SK-N-SH treated with all-trans-retinoic acid at 6 μM for 48 hours (cell line): ENCODE data around the gene POMGNT2.
A peak's percentile ranks its signal among the peaks of the same experiment; 100 is the strongest.
"Not testable (repeated sequence)": the region's sequence is repeated elsewhere in the genome, so short reads cannot be mapped to it uniquely, and the experiment has no call there.

ENCODE experiments used
- ATAC-seq: fragments of 200-7000 bp; cut with Tn5 transposase; 3 replicates; pipeline ENCODE4 v1.9.1; 2020; ENCODE audit warnings: mild to moderate bottlenecking, moderate library complexity
- ARNTL ChIP-seq: fragments of 450-650 bp; formaldehyde crosslinking; IDR thresholded peaks from 2 replicates; pipeline ENCODE4 v1.5.0; 2020; ENCODE audit warnings: low read depth, mild to moderate bottlenecking, moderate library complexity, borderline replicate concordance
- CSDC2 ChIP-seq: fragments of 250-450 bp; sonication (Bioruptor Pico); IDR thresholded peaks from 2 replicates; pipeline ENCODE4 v1.5.0; 2020; ENCODE audit warnings: mild to moderate bottlenecking, moderate library complexity
- GLIS3 ChIP-seq: fragments of 250-450 bp; sonication (Bioruptor Pico); IDR thresholded peaks from 2 replicates; pipeline ENCODE4 v1.5.0; 2020; ENCODE audit warnings: mild to moderate bottlenecking, moderate library complexity
- ISL1 ChIP-seq: fragments of 250-450 bp; sonication (Bioruptor Pico); IDR thresholded peaks from 2 replicates; pipeline ENCODE4 v2.1.2; 2022; ENCODE audit warnings: mild to moderate bottlenecking, moderate library complexity
- OSR1 ChIP-seq: fragments of 250-450 bp; sonication (Bioruptor Pico); IDR thresholded peaks from 2 replicates; pipeline ENCODE4 v1.8.0; 2022; ENCODE audit warnings: moderate library complexity, mild to moderate bottlenecking, inconsistent platforms
- PPARA ChIP-seq: fragments of 250-450 bp; sonication (Bioruptor Pico); IDR thresholded peaks from 2 replicates; pipeline ENCODE4 v1.5.0; 2020; ENCODE audit warnings: mild to moderate bottlenecking, borderline replicate concordance
- RARB ChIP-seq: fragments of 250-450 bp; sonication (Bioruptor Pico); IDR thresholded peaks from 2 replicates; pipeline ENCODE4 v1.8.0; 2021; ENCODE audit warnings: mild to moderate bottlenecking, moderate library complexity
- TCF4 ChIP-seq: fragments of 250-450 bp; sonication (Bioruptor Pico); IDR thresholded peaks from 2 replicates; pipeline ENCODE4 v1.8.0; 2021; ENCODE audit warnings: mild to moderate bottlenecking, moderate library complexity, borderline replicate concordance
- TOX ChIP-seq: fragments of 250-450 bp; sonication (Bioruptor Pico); IDR thresholded peaks from 2 replicates; pipeline ENCODE4 v1.8.0; 2021; ENCODE audit warnings: mild to moderate bottlenecking, moderate library complexity, borderline replicate concordance
- ZC3H10 ChIP-seq: fragments of 250-450 bp; sonication (Bioruptor Pico); IDR thresholded peaks from 2 replicates; pipeline ENCODE4 v1.5.1; 2021; ENCODE audit warnings: mild to moderate bottlenecking, moderate library complexity
- ZFP30 ChIP-seq: fragments of 450-650 bp; formaldehyde crosslinking; IDR thresholded peaks from 2 replicates; pipeline ENCODE4 v1.5.0; 2022; ENCODE audit warnings: mild to moderate bottlenecking, moderate library complexity
- ZNF70 ChIP-seq: fragments of 450-650 bp; formaldehyde crosslinking; IDR thresholded peaks from 2 replicates; pipeline ENCODE4 v1.5.0; 2020; ENCODE audit warnings: mild to moderate bottlenecking, moderate library complexity
- ZNF8 ChIP-seq: fragments of 450-650 bp; formaldehyde crosslinking; IDR thresholded peaks from 2 replicates; pipeline ENCODE4 v1.5.0; 2020; ENCODE audit warnings: mild to moderate bottlenecking, moderate library complexity
- TF ChIP-seq, protein P1 (sequence below): fragments of 250-450 bp; sonication (Bioruptor Pico); IDR thresholded peaks from 2 replicates; pipeline ENCODE4 v1.5.0; 2020; ENCODE audit warnings: mild to moderate bottlenecking, moderate library complexity
- TF ChIP-seq, protein P2 (sequence below): fragments of 250-450 bp; sonication (Bioruptor Pico); IDR thresholded peaks from 2 replicates; pipeline ENCODE4 v1.8.0; 2021; ENCODE audit warnings: low read depth, mild to moderate bottlenecking, moderate library complexity, borderline replicate concordance
- TF ChIP-seq, protein P3 (sequence below): fragments of 250-450 bp; sonication (Bioruptor Pico); IDR thresholded peaks from 2 replicates; pipeline ENCODE4 v1.8.0; 2020; ENCODE audit warnings: mild to moderate bottlenecking, moderate library complexity, borderline replicate concordance

Gene POMGNT2

DNA sequence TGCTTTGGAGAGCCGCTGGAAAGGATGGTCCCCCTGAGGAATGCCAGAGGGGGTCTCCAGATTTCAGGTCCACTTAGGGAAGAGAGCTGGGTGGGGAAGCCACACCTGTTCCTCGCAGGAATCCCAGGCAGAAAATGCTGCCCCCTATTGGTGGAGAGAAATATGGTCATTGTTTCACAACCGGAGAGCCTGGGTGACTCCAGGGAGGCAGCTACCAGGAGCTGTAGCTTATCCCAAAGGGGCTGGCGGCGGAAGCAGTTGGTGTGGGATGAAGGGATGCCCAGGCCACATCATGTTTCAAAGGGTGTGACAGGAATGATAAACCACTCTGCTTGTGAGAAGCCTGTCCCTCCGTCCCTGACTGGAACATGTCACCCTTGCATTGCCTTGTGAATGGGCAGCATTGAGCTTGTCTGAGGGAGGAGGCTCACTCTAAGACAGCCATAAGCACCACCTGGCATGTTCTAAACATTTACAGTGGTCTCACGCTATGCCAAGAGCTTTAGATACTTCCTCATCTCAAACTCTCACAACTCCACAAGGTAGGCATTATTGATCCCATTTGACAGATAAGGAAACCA is 34.5 kb downstream of the POMGNT2 start (continued):
- TF ChIP-seq ARNTL (CRISPR knock-in tag) = no peak

DNA sequence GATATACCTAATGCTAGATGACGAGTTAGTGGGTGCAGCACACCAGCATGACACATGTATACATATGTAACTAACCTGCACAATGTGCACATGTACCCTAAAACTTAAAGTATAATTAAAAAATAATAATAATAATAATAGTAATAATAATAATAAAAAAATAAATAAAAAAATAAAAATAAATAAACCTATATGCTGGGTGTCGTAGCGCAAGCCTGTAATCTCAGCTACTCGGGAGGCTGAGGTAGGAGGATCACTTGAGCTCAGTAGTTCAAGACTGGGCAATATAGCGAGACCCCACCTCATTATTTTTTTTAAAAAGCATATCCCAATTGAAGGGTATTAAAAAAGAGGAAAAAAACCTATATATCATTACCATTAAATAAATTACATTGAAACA is 35.2 kb downstream of the POMGNT2 start:
- not testable (repeated sequence) for ATAC-seq

DNA sequence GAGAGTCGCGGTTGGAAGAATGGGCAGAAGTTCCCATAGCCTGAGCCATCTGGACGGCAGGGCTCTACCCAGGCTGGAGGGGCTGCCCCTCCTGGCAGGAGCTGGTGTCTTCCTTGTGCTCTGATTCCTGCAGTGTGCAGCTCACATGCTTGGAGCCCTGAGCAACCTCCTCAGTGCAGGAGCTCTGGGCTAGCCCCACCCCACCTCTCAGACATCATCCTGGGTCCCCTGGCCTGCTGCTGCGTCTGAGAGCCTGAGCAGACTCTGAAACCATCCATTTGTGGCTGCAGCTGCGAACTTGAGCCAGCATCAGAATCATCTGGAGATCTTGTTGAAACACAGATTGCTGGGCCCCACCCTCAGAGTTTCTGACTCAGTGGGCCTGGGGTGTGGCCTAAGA is 42.8 kb downstream of the POMGNT2 start:
- TF ChIP-seq ZFP30 (CRISPR knock-in tag) (no peak), ZNF70 (no peak), ZC3H10 (CRISPR knock-in tag) (no peak), TOX (CRISPR knock-in tag) (no peak)
- no peak for ATAC-seq

DNA sequence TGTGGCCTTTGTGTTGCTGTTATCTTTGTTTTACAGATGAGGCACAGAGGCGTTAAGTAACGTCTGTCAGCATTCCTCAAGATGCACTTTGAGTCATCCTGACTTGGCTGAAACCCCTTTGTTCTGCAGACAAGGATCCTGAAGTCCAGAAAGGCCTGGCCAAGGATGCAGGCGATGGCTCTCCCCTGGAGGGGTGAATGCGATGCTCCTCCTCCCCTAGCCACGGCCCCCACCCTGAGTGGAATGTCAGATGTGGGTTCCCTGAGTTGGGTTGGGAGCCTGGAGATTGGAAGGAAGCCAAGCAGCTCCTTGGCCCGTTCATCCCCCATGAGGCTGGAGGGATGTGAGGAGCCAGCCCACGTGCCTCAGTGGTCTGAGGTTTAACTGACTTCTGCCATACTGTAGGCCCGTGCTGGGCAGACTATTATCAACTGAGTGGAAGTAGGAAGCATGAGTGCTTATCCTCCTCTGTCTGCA is 43.3 kb downstream of the POMGNT2 start:
- no peak for ATAC-seq
- no peak for TF ChIP-seq PPARA (CRISPR knock-in tag)
- no peak for TF ChIP-seq ZFP30 (CRISPR knock-in tag)
- TF ChIP-seq, protein P1, sequence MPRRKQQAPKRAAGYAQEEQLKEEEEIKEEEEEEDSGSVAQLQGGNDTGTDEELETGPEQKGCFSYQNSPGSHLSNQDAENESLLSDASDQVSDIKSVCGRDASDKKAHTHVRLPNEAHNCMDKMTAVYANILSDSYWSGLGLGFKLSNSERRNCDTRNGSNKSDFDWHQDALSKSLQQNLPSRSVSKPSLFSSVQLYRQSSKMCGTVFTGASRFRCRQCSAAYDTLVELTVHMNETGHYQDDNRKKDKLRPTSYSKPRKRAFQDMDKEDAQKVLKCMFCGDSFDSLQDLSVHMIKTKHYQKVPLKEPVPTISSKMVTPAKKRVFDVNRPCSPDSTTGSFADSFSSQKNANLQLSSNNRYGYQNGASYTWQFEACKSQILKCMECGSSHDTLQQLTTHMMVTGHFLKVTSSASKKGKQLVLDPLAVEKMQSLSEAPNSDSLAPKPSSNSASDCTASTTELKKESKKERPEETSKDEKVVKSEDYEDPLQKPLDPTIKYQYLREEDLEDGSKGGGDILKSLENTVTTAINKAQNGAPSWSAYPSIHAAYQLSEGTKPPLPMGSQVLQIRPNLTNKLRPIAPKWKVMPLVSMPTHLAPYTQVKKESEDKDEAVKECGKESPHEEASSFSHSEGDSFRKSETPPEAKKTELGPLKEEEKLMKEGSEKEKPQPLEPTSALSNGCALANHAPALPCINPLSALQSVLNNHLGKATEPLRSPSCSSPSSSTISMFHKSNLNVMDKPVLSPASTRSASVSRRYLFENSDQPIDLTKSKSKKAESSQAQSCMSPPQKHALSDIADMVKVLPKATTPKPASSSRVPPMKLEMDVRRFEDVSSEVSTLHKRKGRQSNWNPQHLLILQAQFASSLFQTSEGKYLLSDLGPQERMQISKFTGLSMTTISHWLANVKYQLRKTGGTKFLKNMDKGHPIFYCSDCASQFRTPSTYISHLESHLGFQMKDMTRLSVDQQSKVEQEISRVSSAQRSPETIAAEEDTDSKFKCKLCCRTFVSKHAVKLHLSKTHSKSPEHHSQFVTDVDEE (CRISPR knock-in tag) = no peak
- TF ChIP-seq ZNF70 = no peak
- no peak for TF ChIP-seq GLIS3 (CRISPR knock-in tag)
- TF ChIP-seq ZNF8 (CRISPR knock-in tag) = no peak
- TF ChIP-seq ARNTL (CRISPR knock-in tag) = no peak
- TF ChIP-seq, protein P2, sequence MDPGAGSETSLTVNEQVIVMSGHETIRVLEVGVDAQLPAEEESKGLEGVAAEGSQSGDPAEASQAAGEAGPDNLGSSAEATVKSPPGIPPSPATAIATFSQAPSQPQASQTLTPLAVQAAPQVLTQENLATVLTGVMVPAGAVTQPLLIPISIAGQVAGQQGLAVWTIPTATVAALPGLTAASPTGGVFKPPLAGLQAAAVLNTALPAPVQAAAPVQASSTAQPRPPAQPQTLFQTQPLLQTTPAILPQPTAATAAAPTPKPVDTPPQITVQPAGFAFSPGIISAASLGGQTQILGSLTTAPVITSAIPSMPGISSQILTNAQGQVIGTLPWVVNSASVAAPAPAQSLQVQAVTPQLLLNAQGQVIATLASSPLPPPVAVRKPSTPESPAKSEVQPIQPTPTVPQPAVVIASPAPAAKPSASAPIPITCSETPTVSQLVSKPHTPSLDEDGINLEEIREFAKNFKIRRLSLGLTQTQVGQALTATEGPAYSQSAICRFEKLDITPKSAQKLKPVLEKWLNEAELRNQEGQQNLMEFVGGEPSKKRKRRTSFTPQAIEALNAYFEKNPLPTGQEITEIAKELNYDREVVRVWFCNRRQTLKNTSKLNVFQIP (CRISPR knock-in tag) = no peak
- TF ChIP-seq, all 23 proteins: peak for 0

DNA sequence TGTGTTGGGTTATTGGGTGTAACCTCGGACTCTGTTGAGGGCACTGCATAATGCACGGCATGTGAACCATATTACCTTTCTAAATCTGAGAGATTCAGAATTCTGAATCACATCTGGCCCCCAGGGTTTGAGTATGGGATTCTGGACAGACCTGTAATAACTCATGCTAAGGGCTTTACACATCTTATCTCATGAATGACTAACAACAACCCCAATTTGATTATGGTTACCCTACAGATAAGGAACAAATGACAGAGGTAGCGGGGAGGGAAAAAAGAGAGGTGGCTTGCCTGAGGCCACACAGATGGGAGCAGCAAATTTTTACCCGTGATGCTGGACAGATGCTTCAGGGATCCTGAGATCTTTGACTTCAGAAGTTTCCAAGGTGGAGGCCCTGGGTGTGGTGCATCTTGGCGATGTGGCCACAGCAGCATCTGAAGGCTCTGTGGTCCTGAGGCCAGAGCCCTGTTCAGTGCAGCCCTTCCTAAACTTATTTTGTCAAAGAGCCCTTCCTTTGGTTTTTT is 43.8 kb downstream of the POMGNT2 start:
- TF ChIP-seq ZNF70 (no peak), TCF4 (peak; percentile 83)
- TF ChIP-seq, protein P1 (CRISPR knock-in tag) = peak; percentile 80; the same call in 1 of the 2 replicates
- ATAC-seq = no peak

DNA sequence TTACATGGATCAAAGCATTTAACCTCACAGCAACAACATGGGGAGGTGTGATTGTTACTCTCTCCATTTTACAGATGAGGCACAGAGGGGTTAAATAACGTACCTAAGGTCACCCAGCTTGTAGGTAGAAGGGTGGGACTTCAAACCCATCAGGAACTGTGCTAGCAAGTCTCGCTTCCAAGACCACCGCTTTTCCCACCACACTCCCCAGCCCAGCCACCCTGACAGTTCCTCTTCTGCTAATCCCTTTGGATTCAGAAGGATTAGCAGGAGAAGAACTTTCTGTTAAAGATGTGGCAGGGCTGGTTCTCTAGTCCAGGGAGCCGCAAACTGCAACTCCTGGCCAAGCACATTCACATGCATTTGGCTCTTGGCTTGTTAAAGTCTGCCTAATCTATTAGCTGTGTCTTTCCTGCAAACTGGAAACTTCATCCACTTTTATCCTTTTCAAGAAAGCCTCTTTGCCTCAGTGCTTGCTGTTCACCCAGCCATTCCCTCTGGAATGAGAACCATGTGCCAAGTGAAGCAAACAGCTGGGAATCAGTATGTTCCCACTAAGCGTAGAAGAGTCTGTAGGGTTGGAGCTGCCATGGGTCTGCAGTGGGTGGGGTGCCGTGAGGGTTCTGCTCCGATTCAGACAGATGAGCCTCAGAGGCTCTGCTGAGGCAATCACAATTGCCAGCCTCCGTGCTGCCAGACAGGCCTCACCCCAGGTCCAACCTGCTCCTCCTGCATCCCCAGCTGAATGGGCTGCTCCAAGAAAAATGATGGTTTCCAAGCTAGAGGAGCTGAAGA is 44.6 kb downstream of the POMGNT2 start:
- no peak for ATAC-seq
- TF ChIP-seq ZNF70 (no peak), RARB (CRISPR knock-in tag) (no peak), TCF4 (no peak), ZFP30 (CRISPR knock-in tag) (no peak), OSR1 (CRISPR knock-in tag) (no peak), ISL1 (CRISPR knock-in tag) (no peak), CSDC2 (CRISPR knock-in tag) (no peak), ZC3H10 (CRISPR knock-in tag) (no peak)
- TF ChIP-seq, protein P1 (CRISPR knock-in tag) = no peak
- TF ChIP-seq, protein P3, sequence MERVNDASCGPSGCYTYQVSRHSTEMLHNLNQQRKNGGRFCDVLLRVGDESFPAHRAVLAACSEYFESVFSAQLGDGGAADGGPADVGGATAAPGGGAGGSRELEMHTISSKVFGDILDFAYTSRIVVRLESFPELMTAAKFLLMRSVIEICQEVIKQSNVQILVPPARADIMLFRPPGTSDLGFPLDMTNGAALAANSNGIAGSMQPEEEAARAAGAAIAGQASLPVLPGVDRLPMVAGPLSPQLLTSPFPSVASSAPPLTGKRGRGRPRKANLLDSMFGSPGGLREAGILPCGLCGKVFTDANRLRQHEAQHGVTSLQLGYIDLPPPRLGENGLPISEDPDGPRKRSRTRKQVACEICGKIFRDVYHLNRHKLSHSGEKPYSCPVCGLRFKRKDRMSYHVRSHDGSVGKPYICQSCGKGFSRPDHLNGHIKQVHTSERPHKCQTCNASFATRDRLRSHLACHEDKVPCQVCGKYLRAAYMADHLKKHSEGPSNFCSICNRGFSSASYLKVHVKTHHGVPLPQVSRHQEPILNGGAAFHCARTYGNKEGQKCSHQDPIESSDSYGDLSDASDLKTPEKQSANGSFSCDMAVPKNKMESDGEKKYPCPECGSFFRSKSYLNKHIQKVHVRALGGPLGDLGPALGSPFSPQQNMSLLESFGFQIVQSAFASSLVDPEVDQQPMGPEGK (CRISPR knock-in tag) = no peak
